ENCODE measurements around the gene DNAJC30. TPM values are rescaled to one million over a fixed set of nuclear protein-coding genes. Genes with fewer than 3 reads are reported as not detected.
"Not testable (repeated sequence)": the region's sequence is repeated elsewhere in the genome, so short reads cannot be mapped to it uniquely, and the experiment has no call there.

Gene DNAJC30
- total RNA-seq, 1 donor from 2014 or later, result 11.8 TPM

DNA sequence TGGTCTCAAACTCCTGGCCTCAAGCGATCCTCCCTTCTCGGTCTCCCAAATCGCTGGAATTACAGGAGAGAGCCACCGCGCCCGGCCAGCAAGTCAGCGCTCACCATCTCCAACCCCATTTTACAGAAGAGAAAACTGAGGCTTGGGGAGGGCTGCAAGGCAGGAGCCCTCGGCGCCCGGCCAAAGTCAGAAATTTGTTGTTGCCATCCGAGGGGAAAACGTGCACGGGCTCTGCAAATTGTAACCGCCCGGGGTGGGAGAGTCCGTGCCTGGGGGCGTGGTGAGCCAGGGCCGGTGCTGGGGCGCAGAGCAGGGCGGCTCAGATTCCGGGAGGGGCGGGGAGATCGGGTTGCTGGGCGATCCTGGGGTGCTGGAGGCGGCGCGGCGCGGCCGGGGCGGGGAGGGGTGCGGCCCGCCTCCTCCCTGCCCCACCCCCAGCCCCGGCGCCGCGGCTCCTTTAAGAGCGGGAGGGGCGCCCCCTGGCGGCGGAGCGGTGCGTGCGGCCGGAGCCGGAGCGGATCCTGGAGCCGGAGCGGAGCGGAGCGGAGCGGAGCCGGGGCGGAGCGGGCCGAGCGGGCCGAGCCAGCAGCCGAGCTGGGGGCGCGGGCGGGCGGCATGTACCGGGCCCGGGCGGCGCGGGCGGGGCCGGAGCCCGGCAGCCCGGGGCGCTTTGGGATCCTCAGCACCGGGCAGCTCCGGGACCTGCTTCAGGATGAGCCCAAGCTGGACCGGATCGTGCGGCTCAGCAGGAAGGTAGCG is 15.7 kb downstream of the DNAJC30 start, which contains the start of gene VPS37D:
Gene VPS37D, plus strand, starts transcription at position 488 of the 759 bp plus-strand sequence. Its CDS starts 128 bp downstream, at position 616.
- intact Hi-C loops (cut with DNase I), result loop anchor here (5.0 kb wide), 1 partner anchor 60 kb away; no protein-coding TSS in a partner anchor
- peak; percentile 96 for DNase-seq
- ATAC-seq (ENCODE audit: poor library complexity), result peak; percentile 98

DNA sequence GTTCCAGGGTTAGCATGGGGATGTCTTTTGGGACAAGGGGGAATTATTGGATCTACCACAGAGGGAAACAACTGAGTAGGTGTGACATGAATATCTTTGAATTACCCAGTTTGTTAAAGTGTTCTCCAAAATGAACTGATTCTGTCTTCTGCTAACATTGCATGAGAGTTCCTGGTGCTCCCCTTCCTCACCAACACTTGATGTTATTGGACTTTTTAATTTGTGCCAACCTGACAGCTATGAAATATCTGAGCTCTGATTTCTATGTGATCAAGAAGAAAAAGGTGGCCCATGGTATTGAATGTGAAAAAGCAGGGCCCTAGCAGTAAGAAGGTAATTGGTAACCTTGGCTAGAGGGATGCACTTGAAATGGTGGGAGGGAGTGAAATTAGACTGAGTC is 20.2 kb downstream of the DNAJC30 start:
- DNase-seq, result no peak
- intact Hi-C loops (cut with DNase I), result no loop called here
- no peak for ATAC-seq (ENCODE audit: poor library complexity)

DNA sequence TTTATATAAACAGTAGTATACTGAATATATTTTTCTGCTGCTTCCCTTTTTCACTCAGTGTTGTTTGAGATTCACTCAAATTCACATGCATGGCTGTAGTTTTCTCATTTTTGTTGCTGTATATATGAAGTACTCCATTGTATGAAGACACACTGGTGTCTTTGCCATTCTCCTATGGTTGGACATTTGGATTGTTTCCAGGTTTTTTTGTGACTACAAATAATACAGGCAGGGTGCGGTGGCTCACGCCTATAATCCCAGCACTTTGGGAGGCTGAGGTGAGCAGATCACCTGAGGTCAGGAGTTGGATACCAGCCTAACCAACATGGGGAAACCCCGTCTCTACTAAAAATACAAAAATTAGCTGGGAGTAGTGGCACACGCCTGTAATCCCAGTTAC is 22.7 kb downstream of the DNAJC30 start:
- ATAC-seq (ENCODE audit: poor library complexity); intact Hi-C loops (cut with DNase I): not testable (repeated sequence)

DNA sequence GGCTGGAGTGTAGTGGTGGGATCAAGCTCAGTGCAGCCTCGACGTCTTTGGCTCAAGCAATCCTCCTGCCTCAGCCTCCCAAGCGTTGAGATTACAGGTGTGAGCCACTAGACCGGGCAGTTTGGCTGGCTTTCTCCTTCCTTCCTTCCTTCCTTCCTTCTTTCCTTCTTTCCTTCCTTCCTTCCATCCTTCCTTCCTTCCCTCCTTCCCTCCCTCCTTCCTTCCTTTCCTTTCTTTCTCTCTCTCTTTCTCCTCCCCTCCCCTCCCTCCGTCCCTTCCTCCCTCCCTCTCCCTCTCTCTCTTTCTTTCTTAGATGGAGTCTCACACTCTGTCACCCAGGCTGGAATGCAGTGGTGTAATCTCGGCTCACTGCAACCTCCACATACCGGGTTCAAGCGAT is 23.3 kb downstream of the DNAJC30 start:
- intact Hi-C loops (cut with DNase I), result no loop called here
- DNase-seq, result no peak
- ATAC-seq (ENCODE audit: poor library complexity), result no peak

More for the DNA sequence above, 22.7 kb downstream of the DNAJC30 start:
- DNase-seq, result not testable (repeated sequence)

DNA sequence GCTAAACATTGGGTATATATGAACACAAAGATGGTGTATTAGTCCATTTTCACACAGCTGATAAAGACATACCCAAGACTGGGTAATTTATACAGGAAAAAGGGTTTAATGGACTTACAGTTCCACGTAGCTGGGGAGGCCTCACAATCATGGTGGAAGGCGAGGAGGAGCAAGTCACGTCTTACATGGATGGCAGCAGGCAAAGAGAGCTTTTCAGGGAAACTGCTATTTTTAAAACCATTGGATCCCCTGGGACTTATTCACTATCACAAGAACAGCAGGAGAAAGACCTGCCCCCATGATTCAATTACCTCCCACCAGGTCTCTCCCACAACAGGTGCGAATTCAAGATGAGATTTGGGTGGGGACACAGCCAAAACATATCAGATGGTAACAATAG is 27.9 kb downstream of the DNAJC30 start:
- DNase-seq; ATAC-seq (ENCODE audit: poor library complexity); intact Hi-C loops (cut with DNase I): not testable (repeated sequence)

GRCh38 chr7:73652541-73652949 is 30.7 kb downstream of the DNAJC30 start:
- ATAC-seq (ENCODE audit: poor library complexity) (no peak), DNase-seq (no peak)
- intact Hi-C loops (cut with DNase I), result no loop called here

- intact Hi-C loops (cut with DNase I), result no loop called here
- no peak for ATAC-seq (ENCODE audit: poor library complexity)
- DNase-seq, result no peak
These were observed 32.7 kb downstream of the DNAJC30 start for GRCh38 chr7:73650524-73650923.

DNA sequence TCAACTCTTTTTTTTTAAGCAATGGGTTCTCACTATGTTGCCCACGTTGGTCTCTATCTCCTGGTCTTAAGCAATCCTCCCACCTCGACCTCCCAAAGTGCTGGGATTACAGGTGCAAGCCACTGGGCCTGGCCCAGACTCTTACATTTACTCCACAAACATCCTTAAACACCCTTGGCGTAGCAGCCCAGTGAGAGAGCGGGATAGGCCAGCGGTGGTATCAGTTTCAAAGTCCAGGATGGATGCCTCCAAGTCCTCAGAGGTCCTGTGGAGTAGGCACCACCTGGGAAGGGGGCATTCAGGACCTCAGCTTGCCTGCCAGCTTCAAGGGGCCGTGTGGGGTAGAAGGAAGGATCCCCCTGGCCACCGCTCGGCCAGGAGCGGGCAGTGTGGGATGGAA is 33.7 kb downstream of the DNAJC30 start:
- DNase-seq (peak; percentile 10), ATAC-seq (ENCODE audit: poor library complexity) (no peak)
- intact Hi-C loops (cut with DNase I), result no loop called here

- no peak for DNase-seq
- intact Hi-C loops (cut with DNase I), result no loop called here
- ATAC-seq (ENCODE audit: poor library complexity), result no peak
These were observed 34.5 kb downstream of the DNAJC30 start for GRCh38 chr7:73648593-73649332.

DNA sequence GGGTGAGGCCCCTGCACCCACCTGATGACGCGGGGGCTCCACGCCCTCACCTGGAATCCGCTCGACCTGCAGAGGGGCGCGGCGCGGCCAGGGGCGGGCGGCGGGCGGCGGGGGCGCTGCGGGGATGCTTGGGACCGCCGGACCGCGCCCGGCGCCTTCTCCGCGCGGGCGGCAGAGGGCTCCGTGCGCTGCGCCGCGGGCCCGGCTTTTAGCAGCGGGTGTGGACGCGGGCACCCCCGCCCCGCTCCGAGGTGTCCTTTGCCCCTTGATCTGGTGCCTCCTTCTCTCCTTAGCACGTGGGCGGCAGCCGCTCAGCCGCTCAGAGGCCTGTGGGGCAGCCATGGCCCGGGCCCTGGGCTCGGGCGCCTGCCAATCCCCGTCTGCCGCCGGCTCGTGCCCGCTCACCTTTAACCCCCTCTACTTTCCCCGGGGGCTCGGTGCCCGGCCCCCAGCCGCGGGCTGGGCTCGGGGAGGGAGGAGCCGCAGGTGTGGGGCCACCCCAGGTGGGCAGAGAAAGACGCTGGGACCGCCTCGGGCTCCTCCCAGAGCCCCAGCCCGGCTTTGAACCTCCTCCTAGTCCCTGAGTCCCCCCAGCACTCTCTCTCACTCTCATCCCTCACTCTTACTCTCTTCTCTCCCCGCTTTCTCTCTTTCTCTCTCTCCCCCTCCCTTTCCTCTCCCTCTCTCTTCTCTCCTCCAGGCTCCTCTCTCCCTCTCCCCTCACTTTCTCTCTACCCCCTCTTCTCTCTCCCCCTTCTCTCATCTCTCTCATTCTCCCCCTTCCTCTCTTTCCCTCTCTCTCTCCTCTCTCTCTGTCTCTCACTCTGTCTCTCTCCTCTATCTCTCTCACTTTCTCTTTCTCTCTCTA is 35.3 kb downstream of the DNAJC30 start:
- intact Hi-C loops (cut with DNase I), result no loop called here
- peak; percentile 61 for ATAC-seq (ENCODE audit: poor library complexity)
- DNase-seq, result no peak

DNA sequence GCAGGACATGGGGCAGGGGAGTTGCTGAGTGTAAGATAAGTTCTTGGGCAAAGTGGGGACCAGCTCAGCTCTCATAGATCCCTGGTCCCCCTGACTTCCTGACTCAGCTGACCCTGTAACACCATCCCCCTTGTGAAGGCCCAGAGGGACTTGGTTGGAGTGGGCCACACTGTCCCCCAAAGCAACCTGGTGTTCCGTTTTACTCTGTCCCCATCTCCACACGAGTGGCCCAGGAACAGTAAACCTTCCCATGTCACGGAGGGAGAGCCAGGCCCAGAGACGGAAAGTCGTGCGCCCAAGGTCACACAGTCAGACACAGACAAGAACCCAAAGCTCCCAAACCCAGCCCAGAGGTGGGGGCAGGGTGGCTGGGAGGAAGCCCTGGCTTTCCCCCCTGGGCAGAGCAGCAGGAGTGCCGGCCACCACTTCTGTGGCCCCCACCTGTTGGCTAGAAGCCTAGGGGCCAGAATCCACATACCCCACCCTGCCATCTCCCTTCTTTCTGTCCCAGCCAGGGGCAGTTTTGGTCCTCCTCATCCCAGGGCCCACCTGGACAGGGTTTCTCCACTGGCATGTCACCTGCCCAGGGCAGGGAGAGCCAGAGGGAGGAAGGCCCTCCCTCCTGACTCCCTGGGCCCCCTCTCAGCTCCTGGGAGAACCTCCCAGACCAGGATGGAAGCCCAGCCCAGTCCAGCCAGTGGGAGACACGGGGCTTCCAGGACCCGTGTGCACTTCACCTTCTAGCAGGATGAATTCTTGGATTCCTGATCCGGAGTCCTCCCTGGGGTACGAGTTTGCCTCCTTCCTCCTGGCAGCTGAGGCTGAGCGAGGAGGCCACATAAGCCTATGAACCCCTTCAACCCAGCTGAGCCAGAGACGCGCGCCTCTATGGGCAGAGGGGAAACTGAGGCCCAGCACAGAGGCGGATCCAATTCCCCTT is 36.2 kb downstream of the DNAJC30 start:
- ATAC-seq (ENCODE audit: poor library complexity) (no peak), DNase-seq (no peak)
- intact Hi-C loops (cut with DNase I), result no loop called here

DNA sequence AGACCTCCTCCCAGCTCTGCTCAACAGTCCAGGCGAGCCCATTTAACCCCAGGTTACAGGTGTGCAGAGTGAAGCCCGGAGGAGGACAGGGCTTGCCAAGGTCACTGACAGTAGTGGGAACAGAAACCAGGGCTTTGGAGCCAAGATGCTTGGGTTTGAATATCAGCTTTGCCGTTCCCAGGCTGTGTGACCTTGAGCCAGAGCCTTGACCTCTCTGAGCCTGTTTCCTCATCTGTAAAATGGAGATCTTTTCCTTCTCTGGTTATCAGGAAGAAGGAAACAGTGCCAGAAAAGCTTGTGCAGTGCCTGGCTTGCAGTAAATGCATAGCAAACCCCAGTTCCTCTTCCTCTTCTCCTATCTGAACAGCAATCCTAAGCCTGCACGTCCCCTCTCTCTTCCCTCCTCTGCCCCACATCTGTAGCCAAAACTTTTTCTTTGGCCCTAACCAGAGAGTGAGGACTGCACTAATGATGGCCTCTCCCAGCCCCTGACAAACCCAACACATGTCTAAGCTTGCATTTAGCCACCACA is 37.5 kb downstream of the DNAJC30 start:
- DNase-seq (no peak), ATAC-seq (ENCODE audit: poor library complexity) (no peak)
- intact Hi-C loops (cut with DNase I), result no loop called here

- DNase-seq, result no peak
- intact Hi-C loops (cut with DNase I), result no loop called here
- ATAC-seq (ENCODE audit: poor library complexity), result no peak
These were observed 38.5 kb downstream of the DNAJC30 start for GRCh38 chr7:73644688-73645286.

- intact Hi-C loops (cut with DNase I), result no loop called here
These were observed 40.4 kb downstream of the DNAJC30 start for GRCh38 chr7:73642834-73643233.

DNA sequence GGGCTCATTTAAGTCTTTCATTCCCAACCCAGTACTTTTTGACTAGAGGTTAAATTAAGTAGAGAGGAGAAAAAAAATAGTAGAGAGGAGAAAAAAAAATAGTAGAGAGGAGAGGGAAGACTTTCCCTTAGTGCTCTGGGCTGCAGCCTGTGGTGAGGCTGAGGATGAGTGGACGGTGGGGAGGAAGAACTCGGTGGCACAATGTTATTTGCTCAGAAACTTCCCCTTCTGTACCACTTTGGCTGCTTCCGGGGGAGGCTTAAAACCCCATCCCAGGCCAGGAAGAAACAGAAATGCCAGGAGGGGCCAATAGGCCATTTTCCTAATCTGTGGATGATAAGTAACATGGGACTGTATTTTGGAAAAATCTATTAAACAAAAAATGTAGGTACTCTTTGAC is 44.3 kb downstream of the DNAJC30 start:
- intact Hi-C loops (cut with DNase I), result no loop called here
- ATAC-seq (ENCODE audit: poor library complexity), result no peak
- peak; percentile 3 for DNase-seq

More at GRCh38 chr7:73642834-73643233, 40.4 kb downstream of the DNAJC30 start:
- no peak for DNase-seq
- ATAC-seq (ENCODE audit: poor library complexity), result no peak

DNA sequence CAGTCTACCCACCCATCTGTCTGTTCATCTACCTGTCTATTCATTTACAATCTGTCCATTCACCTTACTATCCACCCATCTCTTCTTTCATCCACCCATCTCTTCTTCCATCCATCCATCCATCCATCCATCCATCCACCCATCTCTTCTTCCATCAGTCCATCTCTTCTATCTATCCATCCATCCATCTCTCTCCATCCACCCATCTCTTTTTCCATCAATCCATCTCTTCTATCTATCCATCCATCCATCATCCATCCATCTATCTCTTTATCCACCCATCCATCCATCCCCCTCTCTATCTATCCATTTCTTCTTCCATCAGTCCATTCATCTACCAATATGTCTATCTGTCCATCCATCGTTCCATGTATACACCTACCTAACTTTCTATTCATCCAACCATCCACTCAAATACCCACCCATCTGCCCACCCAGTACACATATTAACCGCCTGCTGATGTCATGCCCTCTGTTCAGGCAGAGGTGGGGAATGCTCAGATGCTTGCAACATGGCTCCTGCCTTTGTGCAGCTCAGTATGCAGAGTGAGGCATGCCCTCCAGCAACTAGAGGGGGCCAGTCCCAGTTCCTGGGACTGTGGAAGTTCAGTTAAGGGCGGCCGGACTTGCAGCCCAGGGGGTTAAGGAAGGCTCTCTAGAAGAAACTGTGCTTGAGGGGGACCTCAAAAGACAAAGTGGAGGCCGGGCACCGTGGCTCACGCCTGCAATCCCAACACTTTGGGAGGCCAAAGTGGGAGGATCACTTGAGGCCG is 47.6 kb downstream of the DNAJC30 start:
- ATAC-seq (ENCODE audit: poor library complexity) (no peak), DNase-seq (no peak)
- intact Hi-C loops (cut with DNase I), result no loop called here

DNA sequence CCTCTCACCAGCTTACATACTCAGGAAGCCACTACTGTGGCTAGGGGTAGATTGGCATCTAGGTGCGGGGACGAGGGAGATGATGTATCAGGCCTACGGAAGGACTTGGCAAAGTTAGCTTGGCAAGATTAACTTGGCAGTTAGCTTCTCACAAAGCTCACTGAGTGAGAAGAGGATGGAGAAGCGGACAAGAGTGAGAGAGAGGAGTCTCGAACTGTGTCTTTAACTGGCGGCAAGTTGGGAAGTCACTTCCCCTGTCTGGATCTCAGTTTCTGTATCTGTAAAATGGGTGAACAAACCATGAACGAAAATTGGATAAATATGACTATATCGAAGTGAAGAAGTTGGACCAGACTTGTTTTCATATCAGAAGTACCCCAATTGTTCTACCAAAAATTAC is 49.4 kb downstream of the DNAJC30 start:
- intact Hi-C loops (cut with DNase I), result no loop called here
- no peak for DNase-seq
- ATAC-seq (ENCODE audit: poor library complexity), result no peak

All from Right ventricle myocardium superior (tissue), 1 donor.